Adrenal gland (tissue), 5 donors: ENCODE data around the gene GLIPR1L2.

Experiments used
- CTCF ChIP-seq, 6 experiments: fragments of 450-650 bp in 4 of 6; fragments of 200-600 bp in 2 of 6; sonication (generic) in 1 of 6; IDR thresholded peaks; 1 replicate in 5 of 6; 2 replicates in 1 of 6; pipeline versions ENCODE4 v1.5.1 to v1.8.0; 2016 to 2021; ENCODE audit warnings: antibody characterized with exemption in 6 of 6, mild to moderate bottlenecking in 2 of 6, moderate library complexity in 1 of 6
- POLR2A ChIP-seq, 2 donors: fragments of 450-650 bp; IDR thresholded peaks; one replicate each; pipeline ENCODE4 v1.6.1; 2017; ENCODE audit warnings: antibody characterized with exemption in 2 of 2, mild to moderate bottlenecking in 2 of 2, moderate library complexity in 1 of 2
- donor health status: DM: no; HTN: no; CAD: no.

DNA sequence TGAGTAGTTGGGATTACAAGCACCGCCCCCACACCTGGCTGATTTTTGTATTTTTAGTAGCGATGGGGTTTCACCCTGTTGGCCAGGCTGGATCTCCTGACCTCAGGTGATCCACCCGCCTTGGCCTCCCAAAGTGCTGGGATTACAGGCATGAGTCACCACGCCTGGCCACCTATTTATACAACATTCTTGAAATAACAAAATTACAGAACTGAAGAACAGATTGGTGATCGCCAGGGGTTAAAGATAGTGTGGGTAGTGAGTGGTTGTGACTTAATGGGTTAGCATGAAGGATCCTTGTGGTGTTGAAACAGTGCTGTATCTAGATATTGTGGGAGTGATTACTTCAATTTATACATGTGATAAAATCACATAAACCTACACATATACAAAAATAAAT, 49.0 kb upstream of the GLIPR1L2 start:
- TF ChIP-seq POLR2A (IDR thresholded peaks at IDR 0.05) = no peak
- TF ChIP-seq CTCF (IDR thresholded peaks at IDR 0.05) = no peak
